Stomach smooth muscle (tissue), 2 donors: Measurements from ENCODE around the gene PRKAR1B.

Source experiments
- H3K27ac ChIP-seq: one replicate; pipeline ENCODE4 v1.7.0; 2013; ENCODE audit warnings: mild to moderate bottlenecking, low read length, inconsistent platforms
- H3K27me3 ChIP-seq, 2 donors: one replicate each; pipeline ENCODE4 v1.7.0; 2013; ENCODE audit warnings: low read length in 2 of 2; ENCODE audit not compliant: insufficient read depth in 2 of 2, control insufficient read depth in 1 of 2
- H3K36me3 ChIP-seq, 2 donors: one replicate each; pipeline ENCODE4 v1.7.0; 2013; ENCODE audit warnings: low read length in 2 of 2; ENCODE audit not compliant: control insufficient read depth in 2 of 2, insufficient read depth in 2 of 2
- H3K4me1 ChIP-seq: one replicate; pipeline ENCODE4 v1.7.0; 2013; ENCODE audit warnings: low read length; ENCODE audit not compliant: control insufficient read depth, insufficient read depth
- H3K4me3 ChIP-seq, 2 donors: one replicate each; pipeline ENCODE4 v1.7.0; 2013; ENCODE audit warnings: low read length in 2 of 2
- H3K9ac ChIP-seq, 2 donors: one replicate each; pipeline ENCODE4 v1.7.0; 2013; ENCODE audit warnings: low read length in 2 of 2, mild to moderate bottlenecking in 1 of 2
- H3K9me3 ChIP-seq, 2 donors: one replicate each; pipeline ENCODE4 v1.7.0; 2013; ENCODE audit warnings: low read length in 2 of 2; ENCODE audit not compliant: control insufficient read depth in 2 of 2
- donor health status: healthy.
- donor health status: Pancreatic carcinoma.

Gene PRKAR1B

DNA sequence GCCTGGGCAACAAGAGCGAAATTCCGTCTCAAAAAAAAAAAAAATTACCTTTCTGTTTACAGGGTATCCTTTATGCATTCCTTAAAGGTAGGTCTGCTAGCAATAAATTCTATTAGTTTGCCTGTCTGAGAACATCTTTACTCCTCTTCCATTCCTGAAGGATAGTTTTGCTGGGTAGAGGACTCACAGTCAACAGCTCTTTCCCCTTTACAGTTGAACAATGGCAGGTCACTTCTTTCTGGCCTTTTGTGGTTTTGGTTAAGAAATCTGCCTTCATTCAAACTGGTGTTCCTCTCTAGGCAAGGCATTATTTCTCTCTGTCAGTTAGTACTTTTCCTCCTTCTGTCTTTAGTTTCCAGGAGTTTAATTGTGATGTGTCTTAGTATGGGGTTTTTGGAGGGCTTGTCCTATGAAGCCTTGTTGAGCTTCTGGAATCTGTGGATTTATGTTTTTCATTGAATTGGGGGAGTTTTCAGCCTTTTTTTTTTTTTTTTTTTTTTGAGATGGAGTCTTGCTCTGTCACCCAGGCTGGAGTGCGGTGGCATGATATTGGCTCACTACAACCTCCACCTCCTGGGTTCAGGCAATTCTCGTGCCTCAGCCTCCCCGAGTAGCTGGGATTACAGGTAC is 5.3 kb downstream of the PRKAR1B start:
- H3K4me3 ChIP-seq = no peak overlapping the region

DNA sequence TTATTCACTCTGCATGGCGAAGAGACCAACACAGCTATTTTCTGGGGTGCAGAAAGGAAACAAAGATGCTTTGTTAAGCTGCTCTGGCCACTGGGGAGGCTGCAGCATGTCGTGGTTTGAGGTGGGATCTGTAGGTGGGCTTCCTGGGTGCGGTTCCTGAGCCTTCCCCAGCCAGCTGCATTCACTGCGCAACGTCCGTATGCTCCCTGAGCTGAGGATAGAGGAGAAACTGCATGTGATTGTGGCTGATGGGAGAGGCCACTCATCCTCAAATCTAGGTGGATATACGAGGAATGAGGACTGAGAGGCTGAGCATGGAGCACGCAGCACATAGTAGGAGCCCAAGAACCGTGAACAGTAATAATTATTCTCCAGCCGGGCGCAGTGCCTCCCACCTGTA is 10.4 kb downstream of the PRKAR1B start:
- Histone ChIP-seq H3K36me3 (no peaks in the 10 kb centered on the region), H3K9ac (no peak overlapping the region), H3K4me1 (peaks cover 4% of the 10 kb centered on the region), H3K4me3 (no peak overlapping the region), H3K9me3 (no peaks in the 10 kb centered on the region), H3K27me3 (peaks cover 5 to 6% of the 10 kb centered on the region in 2 donors), H3K27ac (no peak overlapping the region)

More for the DNA sequence above, 5.3 kb downstream of the PRKAR1B start:
- H3K9me3 ChIP-seq = no peaks in the 10 kb centered on the region
- H3K4me1 ChIP-seq = peaks cover 8% of the 10 kb centered on the region
- no peak overlapping the region for H3K9ac ChIP-seq
- H3K27me3 ChIP-seq = no peaks in the 10 kb centered on the region
- H3K36me3 ChIP-seq = no peaks in the 10 kb centered on the region
- no peak overlapping the region for H3K27ac ChIP-seq

DNA sequence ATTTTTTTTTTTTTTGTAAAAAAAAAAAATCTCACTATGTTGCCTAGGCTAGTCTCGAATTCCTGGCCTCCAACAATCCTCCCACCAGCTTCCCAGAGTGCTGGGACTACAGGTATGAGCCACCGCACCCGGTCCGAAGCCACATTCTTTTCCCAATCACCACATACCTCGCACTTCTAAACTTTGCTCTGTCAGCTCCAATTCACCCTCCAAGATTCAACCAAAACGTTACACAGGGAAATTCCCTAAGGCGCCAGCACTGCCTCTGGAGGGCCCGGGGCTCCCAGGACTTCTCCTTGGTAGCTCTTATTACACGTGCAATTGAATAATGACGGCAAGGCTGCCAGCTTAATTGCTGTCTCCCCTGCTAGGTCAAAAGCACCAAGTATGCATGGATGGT is 10.9 kb downstream of the PRKAR1B start:
- H3K4me1 ChIP-seq = peaks cover 4% of the 10 kb centered on the region
- H3K9ac ChIP-seq = no peak overlapping the region
- no peaks in the 10 kb centered on the region for H3K36me3 ChIP-seq
- no peak overlapping the region for H3K4me3 ChIP-seq
- no peaks in the 10 kb centered on the region for H3K9me3 ChIP-seq
- H3K27ac ChIP-seq = no peak overlapping the region
- peaks cover 6 to 9% of the 10 kb centered on the region in 2 donors for H3K27me3 ChIP-seq

DNA sequence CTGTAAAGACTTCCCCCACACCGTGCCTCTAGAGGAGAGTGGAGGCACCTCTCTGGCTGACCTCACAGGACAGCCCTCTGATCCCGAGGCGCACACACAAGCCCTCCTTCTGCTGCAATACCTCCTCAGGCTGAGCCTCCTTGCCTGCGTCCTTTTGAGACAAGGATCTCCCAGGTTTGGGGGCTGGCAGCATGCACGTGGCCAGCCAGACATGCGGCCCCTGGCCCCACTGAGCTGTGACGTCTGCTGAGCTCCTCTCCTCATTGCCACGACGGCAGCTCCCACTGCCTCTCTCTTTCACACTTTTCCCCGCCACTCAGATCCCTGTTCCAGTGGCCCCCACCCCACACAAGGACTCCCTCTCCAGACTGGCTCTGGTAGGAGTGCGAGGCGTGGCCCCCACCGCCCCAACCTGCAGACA is 12.8 kb downstream of the PRKAR1B start:
- H3K27ac ChIP-seq = no peak overlapping the region
- H3K9me3 ChIP-seq = no peaks in the 10 kb centered on the region
- no peak overlapping the region for H3K4me3 ChIP-seq
- peaks cover 6 to 10% of the 10 kb centered on the region in 2 donors for H3K27me3 ChIP-seq
- peaks cover 4% of the 10 kb centered on the region for H3K4me1 ChIP-seq
- H3K36me3 ChIP-seq = no peaks in the 10 kb centered on the region
- H3K9ac ChIP-seq = no peak overlapping the region

DNA sequence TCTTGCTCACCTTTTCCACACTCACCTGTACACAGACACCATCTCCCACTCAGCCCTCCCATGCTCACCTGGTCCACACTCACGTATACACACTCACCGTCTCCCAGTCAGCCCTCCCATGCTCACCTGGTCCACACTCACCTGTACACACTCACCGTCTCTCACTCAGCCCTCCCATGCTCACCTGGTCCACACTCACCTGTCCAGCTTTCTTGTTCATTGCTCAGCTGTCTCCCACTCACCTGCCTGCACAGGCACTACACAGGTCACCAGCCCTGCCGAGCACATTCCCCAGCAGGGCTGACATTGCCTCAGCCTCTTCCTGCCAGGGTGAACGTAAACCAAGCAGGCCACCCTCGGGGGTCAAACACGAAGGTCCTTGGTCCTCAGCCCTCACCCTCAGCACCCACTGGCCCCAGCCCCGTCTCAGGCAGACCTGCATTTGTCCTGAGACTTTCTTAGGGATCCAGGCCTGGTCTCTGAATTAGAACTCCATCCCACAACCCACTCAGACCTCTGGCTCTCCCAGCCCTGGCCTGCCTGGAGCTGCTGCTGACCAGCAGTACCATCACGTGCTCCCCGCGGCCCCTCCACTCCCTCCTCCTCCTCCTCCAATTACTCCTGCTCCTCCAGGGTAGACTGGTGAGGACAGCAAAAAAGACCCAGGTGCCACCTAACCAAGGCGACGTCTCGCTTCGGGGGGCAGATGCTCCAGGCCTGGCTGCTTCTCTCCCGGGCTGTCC is 13.4 kb downstream of the PRKAR1B start:
- peaks cover 4% of the 10 kb centered on the region for H3K4me1 ChIP-seq
- no peak overlapping the region for H3K4me3 ChIP-seq
- no peaks in the 10 kb centered on the region for H3K36me3 ChIP-seq
- no peak overlapping the region for H3K27ac ChIP-seq
- H3K9me3 ChIP-seq = no peaks in the 10 kb centered on the region
- no peak overlapping the region for H3K9ac ChIP-seq
- H3K27me3 ChIP-seq = peaks cover 6 to 10% of the 10 kb centered on the region in 2 donors

DNA sequence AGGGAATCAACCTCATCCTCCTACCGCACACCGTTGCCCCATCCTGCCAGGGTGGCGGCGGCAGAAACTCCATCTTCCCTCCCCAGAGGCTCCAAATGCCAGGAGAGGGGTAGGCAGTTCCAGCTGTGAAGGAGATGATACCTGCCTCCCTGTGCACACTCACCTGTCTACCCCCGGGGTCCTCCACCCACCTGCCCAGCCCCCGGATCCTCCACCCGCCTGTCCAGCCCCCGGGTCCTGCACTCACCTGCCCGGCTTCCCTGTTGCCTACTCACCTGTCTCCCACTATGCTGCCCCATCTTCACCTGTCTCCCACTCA is 14.0 kb downstream of the PRKAR1B start:
- H3K9ac ChIP-seq = no peak overlapping the region
- H3K4me3 ChIP-seq = no peak overlapping the region

DNA sequence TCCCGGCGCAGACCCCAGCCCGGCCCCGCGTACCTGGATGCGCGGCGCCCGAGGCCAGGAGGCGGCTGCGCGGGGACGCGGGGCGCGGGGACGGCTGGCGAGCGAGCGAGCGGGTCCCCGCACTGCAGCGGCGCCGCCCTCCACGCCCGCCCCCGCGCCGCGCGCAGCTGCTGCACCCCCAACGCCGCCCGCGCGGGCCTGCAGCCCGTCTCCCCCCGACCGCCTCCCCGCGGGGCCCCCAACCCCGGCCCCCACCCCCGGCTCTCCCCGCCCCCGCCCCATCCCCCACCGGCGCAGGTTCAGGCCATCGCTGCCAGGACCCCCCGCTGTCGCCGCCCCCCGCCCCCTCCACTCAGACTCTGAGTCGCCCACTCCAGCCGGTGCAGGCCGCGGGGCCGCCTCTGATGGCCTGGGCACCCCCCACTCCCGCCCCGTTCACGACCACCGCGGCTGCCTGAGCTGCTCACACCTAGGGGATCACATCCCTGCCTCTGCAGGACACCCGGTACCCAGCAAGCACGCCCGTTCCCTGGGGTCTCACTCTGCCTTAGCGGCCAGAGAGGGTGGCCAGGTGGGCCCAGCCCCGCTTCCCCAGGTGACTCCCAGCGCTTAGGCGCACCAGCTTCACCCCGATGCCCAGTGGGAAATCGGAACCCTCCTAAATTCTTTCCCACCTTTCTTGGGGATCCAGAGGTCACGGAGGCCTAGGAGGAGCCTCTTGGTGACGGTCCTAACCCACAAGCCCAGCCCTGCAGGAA is 14.5 kb downstream of the PRKAR1B start:
- H3K4me1 ChIP-seq = peaks cover 4% of the 10 kb centered on the region
- H3K4me3 ChIP-seq = peak overlapping the region in 1 of 2 donors; percentile 62
- H3K9me3 ChIP-seq = no peaks in the 10 kb centered on the region
- H3K27me3 ChIP-seq = peaks cover 6 to 10% of the 10 kb centered on the region in 2 donors
- no peaks in the 10 kb centered on the region for H3K36me3 ChIP-seq
- no peak overlapping the region for H3K9ac ChIP-seq
- no peak overlapping the region for H3K27ac ChIP-seq

More for the DNA sequence above, 14.0 kb downstream of the PRKAR1B start:
- Histone ChIP-seq H3K4me1 (peaks cover 4% of the 10 kb centered on the region), H3K9me3 (no peaks in the 10 kb centered on the region), H3K36me3 (no peaks in the 10 kb centered on the region), H3K27ac (no peak overlapping the region), H3K27me3 (peaks cover 6 to 10% of the 10 kb centered on the region in 2 donors)

DNA sequence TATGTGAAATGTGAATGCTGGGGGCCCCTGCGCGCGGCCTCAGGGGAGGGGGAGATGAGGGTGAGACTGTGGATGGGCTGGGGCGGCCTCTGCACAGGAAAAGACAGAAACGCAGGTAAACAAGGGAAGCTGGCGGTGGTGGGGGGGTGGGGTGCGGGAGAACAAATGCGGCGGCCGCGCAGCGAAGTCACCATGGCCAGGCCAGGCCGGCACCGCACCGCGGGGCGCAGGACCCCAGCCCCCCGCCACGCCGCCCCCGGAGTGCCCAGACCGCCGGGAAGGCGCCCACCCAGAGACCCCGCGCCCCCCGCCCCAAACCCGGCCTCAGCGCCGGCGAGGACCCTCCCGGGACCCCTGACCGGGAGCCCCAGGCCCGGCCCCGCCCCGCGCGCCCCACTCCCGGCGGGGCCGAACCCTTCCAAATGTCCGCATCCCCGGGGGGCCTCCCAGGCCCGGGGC is 15.1 kb downstream of the PRKAR1B start:
- Histone ChIP-seq H3K36me3 (no peaks in the 10 kb centered on the region), H3K27ac (no peak overlapping the region), H3K4me1 (peaks cover 4% of the 10 kb centered on the region), H3K9me3 (no peaks in the 10 kb centered on the region), H3K9ac (no peak overlapping the region), H3K4me3 (peak overlapping the region in 1 of 2 donors; percentile 62), H3K27me3 (peaks cover 6 to 10% of the 10 kb centered on the region in 2 donors)

DNA sequence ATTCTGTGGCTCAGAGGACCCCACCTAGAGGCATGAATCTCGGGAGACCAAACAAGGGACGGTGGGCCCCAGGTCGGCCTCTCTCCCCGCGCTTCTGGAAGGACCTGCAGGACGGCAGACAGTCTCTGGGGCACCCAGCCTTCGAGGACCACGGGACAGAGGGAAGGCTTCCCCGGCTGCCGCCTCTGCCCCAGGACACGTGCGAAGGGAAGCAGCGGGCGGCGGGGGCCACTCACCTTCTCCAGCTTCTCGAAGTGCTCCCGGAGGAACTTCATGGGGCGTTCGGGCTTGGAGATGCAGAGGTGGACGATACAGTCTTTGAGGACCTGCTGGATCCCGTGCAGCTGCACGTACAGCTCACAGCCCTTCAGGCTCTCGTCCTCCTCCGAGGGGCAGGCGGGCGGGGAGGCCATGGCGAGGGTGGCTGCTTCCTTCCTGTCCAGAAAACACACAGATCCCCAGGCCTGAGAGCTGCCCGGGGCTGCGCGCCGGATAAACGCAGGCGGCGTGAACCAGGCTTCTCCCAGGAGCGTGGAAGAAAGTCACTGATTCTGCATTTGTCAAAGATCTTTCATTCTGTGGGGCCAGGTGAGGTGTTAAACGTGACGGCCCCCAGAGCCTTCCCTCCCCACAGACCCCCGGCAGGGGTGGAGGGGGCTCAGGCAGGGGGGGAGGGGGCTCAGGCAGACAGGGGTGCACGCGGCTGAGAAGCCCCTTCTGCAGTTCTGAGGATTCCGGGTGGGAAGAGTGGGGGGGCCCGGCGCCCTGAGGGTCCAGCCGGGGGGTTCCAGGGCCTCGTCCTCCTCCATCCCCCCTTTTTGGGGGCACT is 15.8 kb downstream of the PRKAR1B start:
- Histone ChIP-seq H3K9me3 (no peaks in the 10 kb centered on the region), H3K36me3 (no peaks in the 10 kb centered on the region), H3K27me3 (peaks cover 6 to 10% of the 10 kb centered on the region in 2 donors), H3K9ac (no peak overlapping the region), H3K4me3 (peak overlapping the region in 1 of 2 donors; percentile 62), H3K27ac (no peak overlapping the region), H3K4me1 (peaks cover 4% of the 10 kb centered on the region)

DNA sequence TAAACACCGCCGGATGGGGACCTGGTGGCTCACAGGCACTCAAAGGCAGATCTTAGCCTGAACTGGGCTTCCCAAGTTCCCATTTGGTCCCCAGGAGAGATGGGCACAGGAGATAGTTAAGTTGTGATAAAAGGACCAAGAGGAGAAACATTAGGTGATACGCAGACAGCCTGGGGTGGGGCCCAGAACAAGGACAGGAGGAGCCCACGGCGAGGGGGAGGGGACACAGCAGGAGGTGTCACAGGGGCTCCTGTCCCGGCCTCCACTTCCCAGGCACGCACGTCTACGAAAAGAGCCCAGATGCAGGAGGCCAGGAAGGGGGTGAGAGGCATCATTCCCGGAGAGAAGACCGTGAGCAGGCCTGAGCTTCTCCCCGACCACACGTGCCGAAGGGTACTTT is 16.9 kb downstream of the PRKAR1B start:
- H3K36me3 ChIP-seq = no peaks in the 10 kb centered on the region
- H3K27me3 ChIP-seq = peaks cover 6 to 10% of the 10 kb centered on the region in 2 donors
- H3K27ac ChIP-seq = no peak overlapping the region
- no peak overlapping the region for H3K4me3 ChIP-seq
- no peaks in the 10 kb centered on the region for H3K9me3 ChIP-seq
- H3K9ac ChIP-seq = no peak overlapping the region
- peaks cover 9% of the 10 kb centered on the region for H3K4me1 ChIP-seq
